ENCODE data around the gene RSPH10B2.
"Not testable (repeated sequence)": the region's sequence is repeated elsewhere in the genome, so short reads cannot be mapped to it uniquely, and the experiment has no call there.

Gene RSPH10B2

GRCh38 chr7:6753964-6754363 is at the start of gene RSPH10B2:
TSS of gene RSPH10B2 (plus strand) at chr7:6754103. CDS start at chr7:6757678, 3,575 bp downstream.
- DNase-seq, result not testable (repeated sequence)

GRCh38 chr7:6705959-6706665 is 47.8 kb upstream of the RSPH10B2 start:
- no peak for DNase-seq

- peak; percentile 94 for DNase-seq
Measured at GRCh38 chr7:6706666-6707407, 47.1 kb upstream of the RSPH10B2 start, which contains the start of gene ZNF12. TSS of gene ZNF12 (minus strand) at chr7:6706947. CDS start at chr7:6705173, 1,774 bp downstream.

- no peak for DNase-seq
Measured at GRCh38 chr7:6708304-6708703, 45.6 kb upstream of the RSPH10B2 start.

- DNase-seq, result no peak
Measured at GRCh38 chr7:6709808-6710207, 44.1 kb upstream of the RSPH10B2 start.

- DNase-seq, result no peak
Measured at GRCh38 chr7:6714360-6714759, 39.5 kb upstream of the RSPH10B2 start.

GRCh38 chr7:6715898-6716297 is 38.0 kb upstream of the RSPH10B2 start:
- not testable (repeated sequence) for DNase-seq

- no peak for DNase-seq
Measured at GRCh38 chr7:6718124-6718523, 35.8 kb upstream of the RSPH10B2 start.

- DNase-seq, result not testable (repeated sequence)
Measured at GRCh38 chr7:6724351-6724750, 29.6 kb upstream of the RSPH10B2 start.

- DNase-seq, result no peak
Measured at GRCh38 chr7:6725003-6725402, 28.9 kb upstream of the RSPH10B2 start.

- not testable (repeated sequence) for DNase-seq
Measured at GRCh38 chr7:6726341-6726740, 27.6 kb upstream of the RSPH10B2 start.

GRCh38 chr7:6727663-6728062 is 26.2 kb upstream of the RSPH10B2 start:
- DNase-seq, result no peak

- not testable (repeated sequence) for DNase-seq
Measured at GRCh38 chr7:6728893-6729491, 24.9 kb upstream of the RSPH10B2 start.

- DNase-seq, result peak; percentile 92
Measured at GRCh38 chr7:6729492-6730342, 24.2 kb upstream of the RSPH10B2 start.

- peak; percentile 9 for DNase-seq
Measured at GRCh38 chr7:6730343-6730633, 23.6 kb upstream of the RSPH10B2 start.

GRCh38 chr7:6738415-6738814 is 15.5 kb upstream of the RSPH10B2 start:
- not testable (repeated sequence) for DNase-seq

- DNase-seq, result not testable (repeated sequence)
Measured at GRCh38 chr7:6744410-6745100, 9.3 kb upstream of the RSPH10B2 start.

GRCh38 chr7:6749335-6749734 is 4.6 kb upstream of the RSPH10B2 start:
- not testable (repeated sequence) for DNase-seq

GRCh38 chr7:6750173-6750572 is 3.7 kb upstream of the RSPH10B2 start:
- not testable (repeated sequence) for DNase-seq

GRCh38 chr7:6761186-6761585 is 7.3 kb downstream of the RSPH10B2 start:
- DNase-seq, result not testable (repeated sequence)

GRCh38 chr7:6781581-6781980 is 27.7 kb downstream of the RSPH10B2 start:
- DNase-seq, result not testable (repeated sequence)

GRCh38 chr7:6789353-6789752 is 35.5 kb downstream of the RSPH10B2 start:
- not testable (repeated sequence) for DNase-seq
